Cardiac atrium fibroblast (primary cell): ENCODE data around the gene E2F4. TPM values are rescaled to one million over a fixed set of nuclear protein-coding genes. Genes with fewer than 3 reads are reported as not detected.

ENCODE experiments used
- total RNA-seq: library from RNA; depleted of rRNA; stranded (reverse); fragments of >200 nt; gene quantifications from 2 replicates; pipeline ENCODE4 v1.2.3, GENCODE V29; 2015

E2F4 gene
- total RNA-seq: 50.9 and 63.4 TPM in 2 replicates

GRCh38 chr16:67191995-67192681, at the start of gene E2F4:
Gene E2F4, plus strand, starts transcription at chr16:67192155. Its CDS starts 73 bp downstream, at chr16:67192228.

GRCh38 chr16:67150833-67151396, 41.0 kb upstream of the E2F4 start, which contains the start of gene B3GNT9:
Gene B3GNT9, minus strand, starts transcription at chr16:67150998. Its CDS starts 513 bp downstream, at chr16:67150485.

GRCh38 chr16:67164599-67165061, 27.3 kb upstream of the E2F4 start, which contains the start of gene HSF4:
Gene HSF4, plus strand, starts transcription at chr16:67164745. Its CDS starts 67 bp downstream, at chr16:67164812.

GRCh38 chr16:67170168-67170948, 21.6 kb upstream of the E2F4 start, which contains the start of gene NOL3:
Gene NOL3, plus strand, starts transcription at chr16:67170538.

GRCh38 chr16:67183627-67184452, 8.1 kb upstream of the E2F4 start, which contains the start of gene MATCAP1:
Gene MATCAP1, minus strand, starts transcription at chr16:67183963. Its CDS starts 3,353 bp downstream, at chr16:67180610.

GRCh38 chr16:67190041-67190440, 1.9 kb upstream of the E2F4 start, which contains the start of gene EXOC3L1:
Gene EXOC3L1, minus strand, starts transcription at chr16:67190136. Its CDS starts 460 bp downstream, at chr16:67189676.

GRCh38 chr16:67199011-67199807, 7.3 kb downstream of the E2F4 start, which contains the start of gene ELMO3:
Gene ELMO3, plus strand, starts transcription at chr16:67199131. Its CDS starts 196 bp downstream, at chr16:67199327.

GRCh38 chr16:67226804-67227566, 35.0 kb downstream of the E2F4 start, which contains the start of gene TMEM208:
Gene TMEM208, plus strand, starts transcription at chr16:67227130. Its CDS starts 89 bp downstream, at chr16:67227219.

GRCh38 chr16:67247192-67248072, 55.5 kb downstream of the E2F4 start, which contains the start of gene FHOD1:
Gene FHOD1, minus strand, starts transcription at chr16:67247481. Its CDS starts 71 bp downstream, at chr16:67247410.

Other genes starting within 250 kb of the E2F4 start
- under 0.01 TPM in 1 of 2 replicates, not detected in the other for gene CES3, start 230.9 kb upstream of the E2F4 start, total RNA-seq
- gene CES4A, start 203.6 kb upstream of the E2F4 start, total RNA-seq: 1.4 and 4.4 TPM in 2 replicates
- 35.7 and 36.1 TPM in 2 replicates for gene CBFB, start 163.0 kb upstream of the E2F4 start, total RNA-seq
- gene PHAF1, start 82.2 kb upstream of the E2F4 start, total RNA-seq: 11.6 and 13.3 TPM in 2 replicates
- gene B3GNT9, start 41.2 kb upstream of the E2F4 start, total RNA-seq: 44.9 and 54.3 TPM in 2 replicates
- gene TRADD, start 32.2 kb upstream of the E2F4 start, total RNA-seq: 26.9 and 33.2 TPM in 2 replicates
- 16.8 and 31.1 TPM in 2 replicates for gene FBXL8, start 32.2 kb upstream of the E2F4 start, total RNA-seq
- 5.8 and 18.1 TPM in 2 replicates for gene HSF4, start 27.4 kb upstream of the E2F4 start, total RNA-seq
- 37.5 and 51.4 TPM in 2 replicates for gene NOL3, start 21.6 kb upstream of the E2F4 start, total RNA-seq
- 17.5 and 17.8 TPM in 2 replicates for gene MATCAP1, start 8.2 kb upstream of the E2F4 start, total RNA-seq
- 0.54 and 1.6 TPM in 2 replicates for gene EXOC3L1, start 2.0 kb upstream of the E2F4 start, total RNA-seq
- 0.36 and 0.49 TPM in 2 replicates for gene ELMO3, start 7.0 kb downstream of the E2F4 start, total RNA-seq
- 40.3 and 49.1 TPM in 2 replicates for gene TMEM208, start 35.0 kb downstream of the E2F4 start, total RNA-seq
- gene FHOD1, start 55.3 kb downstream of the E2F4 start, total RNA-seq: 13.6 and 19.0 TPM in 2 replicates
- gene SLC9A5, start 56.8 kb downstream of the E2F4 start, total RNA-seq: 0.18 and 0.32 TPM in 2 replicates
- gene PLEKHG4, start 87.4 kb downstream of the E2F4 start, total RNA-seq: 2.0 and 3.4 TPM in 2 replicates
- gene KCTD19, start 134.6 kb downstream of the E2F4 start, total RNA-seq: not detected in 2 replicates
- gene LRRC36, start 134.7 kb downstream of the E2F4 start, total RNA-seq: not detected in 2 replicates
- gene TPPP3, start 201.3 kb downstream of the E2F4 start, total RNA-seq: not detected in 2 replicates
- 7.5 and 9.2 TPM in 2 replicates for gene ZDHHC1, start 224.3 kb downstream of the E2F4 start, total RNA-seq
- 0.18 and 0.49 TPM in 2 replicates for gene HSD11B2, start 239.0 kb downstream of the E2F4 start, total RNA-seq